Stimulated activated CD4-positive, alpha-beta T cell treated with anti-CD3 and anti-CD28 coated beads, Interleukin-12 subunit alpha, Interleukin-12 subunit beta, amount 100 ng/mL, for 4 hours (primary cell): ENCODE measurements around the gene RNF19B.
"Not testable (repeated sequence)": the region's sequence is repeated elsewhere in the genome, so short reads cannot be mapped to it uniquely, and the experiment has no call there.

Experiments
- DNase-seq: peaks from one replicate; pipeline ENCODE4 v3.0.0-alpha.2; 2020

RNF19B gene

DNA sequence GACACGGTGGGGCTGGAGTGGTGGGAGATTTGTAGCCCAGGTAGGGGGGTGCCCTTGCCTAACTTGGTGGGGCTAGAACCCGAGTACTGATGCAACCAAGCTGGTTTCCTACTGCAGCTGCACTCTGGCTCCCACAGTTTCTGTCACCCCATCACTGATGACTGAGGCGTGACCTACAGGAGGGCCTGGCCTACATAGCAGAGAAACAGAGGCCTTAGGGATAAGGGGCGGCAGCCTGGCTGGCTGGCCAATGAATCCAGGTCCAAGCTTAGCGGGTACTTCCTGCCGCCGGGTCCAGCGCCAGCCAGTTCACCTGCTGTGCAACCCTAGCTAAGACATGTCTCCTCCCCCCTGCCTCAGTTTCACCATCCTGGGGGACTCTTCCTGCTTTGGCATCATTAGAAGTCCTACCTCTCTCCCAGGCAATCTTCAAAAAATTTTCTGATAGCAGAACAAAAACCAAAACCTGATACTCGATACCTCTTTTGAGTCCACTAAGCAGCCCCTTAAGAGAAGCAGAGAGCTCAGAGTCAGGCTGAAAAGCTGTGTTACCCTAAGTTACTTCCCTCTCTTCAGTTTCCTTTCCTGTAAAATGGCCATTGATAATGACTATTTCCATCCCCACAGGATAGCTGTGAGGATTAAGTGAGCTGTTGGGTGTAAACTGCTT lies 27.3 kb upstream of the RNF19B start:
- DNase-seq = no peak

GRCh38 chr1:32991386-32991785 lies 26.8 kb upstream of the RNF19B start:
- DNase-seq = no peak

- no peak for DNase-seq
These were observed 26.3 kb upstream of the RNF19B start for GRCh38 chr1:32990887-32991286.

- no peak for DNase-seq
These were observed 24.8 kb upstream of the RNF19B start for GRCh38 chr1:32989160-32990050.

DNA sequence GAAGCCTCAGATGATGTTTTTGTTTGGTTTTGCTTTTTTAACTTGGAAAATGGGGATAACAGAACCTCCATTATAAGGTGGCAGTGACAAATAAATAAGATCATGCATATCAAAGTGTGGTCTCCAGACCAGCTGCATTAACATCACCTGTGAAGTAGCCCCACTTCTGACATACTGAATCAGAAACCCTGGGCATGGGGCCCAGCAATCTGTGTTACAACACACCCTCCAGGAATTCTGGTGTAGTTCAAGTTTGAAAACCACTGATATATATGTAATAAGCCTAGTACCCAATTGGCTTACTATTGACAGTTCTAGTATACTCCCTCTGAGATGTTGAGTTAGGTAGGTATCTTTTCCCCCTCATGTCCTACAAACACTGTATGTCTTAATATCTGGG lies 24.1 kb upstream of the RNF19B start:
- no peak for DNase-seq

DNA sequence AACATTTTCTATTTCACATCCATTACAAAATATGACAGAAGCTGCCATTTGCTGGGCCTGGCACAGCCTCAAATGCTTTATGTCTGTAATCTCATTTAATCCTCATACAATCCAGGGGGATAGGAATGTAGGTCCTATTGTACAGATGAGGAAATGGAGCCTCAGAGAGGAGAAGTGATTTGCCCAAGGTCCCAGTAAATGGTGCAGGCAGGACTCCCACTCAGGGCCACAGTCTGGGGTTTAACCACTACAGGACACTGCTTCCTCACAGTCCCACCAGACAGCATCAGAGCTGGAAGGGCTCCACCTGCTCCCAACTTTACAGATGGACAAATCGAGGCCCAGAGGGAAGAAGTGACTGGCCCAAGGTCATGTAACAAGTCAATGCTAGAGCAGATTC lies 20.6 kb upstream of the RNF19B start:
- DNase-seq = no peak

DNA sequence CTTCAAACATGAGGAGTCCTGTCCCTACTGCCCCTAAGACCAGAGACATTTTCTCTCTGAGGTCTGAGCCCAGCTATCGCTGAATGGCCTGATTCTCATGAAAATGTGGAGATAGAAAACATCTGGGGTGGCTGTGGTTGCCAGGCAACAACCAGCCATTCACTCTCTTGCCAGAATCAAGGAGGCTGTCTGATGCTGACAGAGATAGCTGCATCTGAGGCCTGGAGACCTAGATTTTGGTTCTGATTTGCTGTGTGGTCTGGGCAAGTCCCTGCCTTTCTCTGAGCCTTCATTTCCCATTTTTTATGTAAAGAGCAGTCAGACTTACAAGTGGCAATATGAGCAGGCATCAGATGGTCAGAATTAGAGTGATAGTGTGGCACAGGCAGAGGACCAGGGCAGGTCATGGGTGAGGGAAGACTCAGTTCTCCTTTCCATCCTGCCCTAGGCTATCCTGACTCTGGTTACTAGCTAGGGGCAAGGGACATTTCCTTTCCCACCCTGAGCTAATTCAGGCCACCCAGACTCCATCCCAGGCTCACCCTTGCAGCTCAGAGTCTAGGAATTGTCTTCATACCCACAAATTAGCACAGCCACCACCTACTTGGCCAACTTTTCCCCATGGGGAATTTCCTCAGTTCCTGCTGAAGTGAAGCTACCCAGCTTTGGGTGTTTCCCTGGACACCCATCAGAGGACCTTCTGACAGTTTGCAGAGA lies 20.0 kb upstream of the RNF19B start:
- DNase-seq = no peak

DNA sequence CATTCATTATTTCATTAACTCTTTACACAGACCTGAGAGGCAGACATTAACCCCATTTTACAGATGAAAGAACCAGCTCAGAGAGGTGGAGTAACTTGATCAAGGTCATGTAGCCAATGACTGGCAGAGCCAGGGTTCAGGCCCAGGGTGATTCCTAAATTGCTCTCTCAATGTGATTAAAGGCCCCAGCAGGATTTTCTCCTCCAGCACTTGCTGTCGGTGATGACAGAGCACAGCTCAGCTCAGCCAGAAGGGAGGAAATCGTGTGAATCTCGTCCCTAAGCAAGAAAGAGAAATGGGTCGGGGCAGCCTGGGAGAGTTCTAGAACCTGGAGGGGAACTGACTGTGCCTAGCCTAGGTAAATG lies 19.5 kb upstream of the RNF19B start:
- no peak for DNase-seq

- DNase-seq = no peak
These were observed 18.4 kb upstream of the RNF19B start for GRCh38 chr1:32983020-32983419.

GRCh38 chr1:32981003-32981901 lies 16.6 kb upstream of the RNF19B start:
- peak; percentile 43 for DNase-seq

DNA sequence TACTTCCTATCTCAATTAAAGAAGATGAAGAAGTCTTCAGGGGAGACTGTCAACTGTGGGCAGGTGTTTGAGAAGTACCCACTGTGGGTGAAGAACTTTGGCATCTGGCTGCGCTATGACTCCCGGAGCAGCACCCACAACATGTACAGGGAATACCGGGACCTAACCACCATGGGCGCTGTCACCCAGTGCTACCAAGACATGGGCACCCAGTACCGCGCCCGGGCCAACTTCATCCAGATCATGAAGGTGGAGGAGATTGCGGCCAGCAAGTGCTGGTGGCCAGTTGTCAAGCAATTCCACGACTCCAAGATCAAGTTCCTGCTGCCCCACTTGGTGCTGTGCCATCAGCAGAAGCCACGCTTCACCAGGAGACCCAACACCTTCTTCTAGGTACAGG lies 15.5 kb upstream of the RNF19B start:
- no peak for DNase-seq

DNA sequence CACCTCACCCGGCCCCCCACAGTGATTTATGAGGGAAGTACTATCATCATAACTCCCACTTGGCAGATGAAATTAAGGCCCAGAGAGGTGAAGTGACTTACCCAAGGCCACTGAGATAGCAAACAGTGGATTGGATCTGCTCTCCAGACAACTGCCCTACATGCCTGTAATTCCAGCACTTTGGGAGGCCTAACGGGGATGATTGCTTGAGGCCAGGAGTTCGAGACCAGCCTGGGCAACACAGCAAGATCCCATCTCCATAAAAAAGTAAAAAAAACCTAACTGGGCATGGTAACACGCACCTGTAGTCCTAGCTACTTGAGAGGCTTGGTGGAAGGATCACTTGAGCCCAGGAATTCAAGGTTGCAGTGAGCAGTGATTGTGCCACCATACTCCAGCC lies 14.2 kb upstream of the RNF19B start:
- DNase-seq = no peak

GRCh38 chr1:32977546-32978087 lies 13.0 kb upstream of the RNF19B start:
- DNase-seq = no peak

DNA sequence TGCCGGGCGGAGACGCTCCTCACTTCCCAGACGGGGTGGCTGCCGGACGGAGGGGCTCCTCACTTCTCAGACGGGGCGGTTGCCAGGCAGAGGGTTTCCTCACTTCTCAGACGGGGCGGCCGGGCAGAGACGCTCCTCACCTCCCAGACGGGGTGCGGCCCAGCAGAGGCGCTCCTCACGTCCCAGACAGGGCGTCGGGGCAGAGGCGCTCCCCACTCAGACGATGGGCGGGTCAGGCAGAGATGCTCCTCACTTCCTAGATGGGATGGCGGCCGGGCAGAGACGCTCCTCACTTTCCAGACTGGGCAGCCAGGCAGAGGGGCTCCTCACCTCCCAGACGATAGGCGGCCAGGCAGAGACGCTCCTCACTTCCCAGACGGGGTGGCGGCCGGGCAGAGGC lies 10.4 kb upstream of the RNF19B start:
- not testable (repeated sequence) for DNase-seq

DNA sequence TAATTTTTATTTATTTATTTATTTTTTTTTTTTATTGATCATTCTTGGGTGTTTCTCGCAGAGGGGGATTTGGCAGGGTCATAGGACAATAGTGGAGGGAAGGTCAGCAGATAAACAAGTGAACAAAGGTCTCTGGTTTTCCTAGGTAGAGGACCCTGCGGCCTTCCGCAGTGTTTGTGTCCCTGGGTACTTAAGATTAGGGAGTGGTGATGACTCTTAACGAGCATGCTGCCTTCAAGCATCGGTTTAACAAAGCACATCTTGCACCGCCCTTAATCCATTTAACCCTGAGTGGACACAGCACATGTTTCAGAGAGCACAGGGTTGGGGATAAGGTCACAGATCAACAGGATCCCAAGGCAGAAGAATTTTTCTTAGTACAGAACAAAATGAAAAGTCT lies 8.8 kb upstream of the RNF19B start:
- not testable (repeated sequence) for DNase-seq

GRCh38 chr1:32972814-32973428 lies 8.3 kb upstream of the RNF19B start:
- no peak for DNase-seq

DNA sequence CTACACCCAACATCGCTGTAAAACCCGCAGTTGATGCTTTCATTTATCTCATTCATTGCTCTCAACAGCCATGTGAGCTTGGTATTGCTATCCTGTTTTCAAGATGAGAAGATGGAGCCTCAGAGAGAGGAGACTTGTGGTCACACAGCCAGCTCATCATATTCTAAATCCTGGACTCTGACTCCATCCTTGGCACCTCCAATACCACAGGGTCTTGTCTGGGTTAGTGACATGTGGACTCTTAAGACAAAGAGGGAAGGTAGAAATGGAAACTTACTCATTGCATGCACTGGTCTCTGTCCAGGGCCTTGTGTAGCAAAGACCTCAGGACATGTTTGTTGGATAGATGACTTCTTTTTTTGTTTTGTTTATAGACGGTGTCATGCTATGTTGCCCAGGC lies 7.0 kb upstream of the RNF19B start:
- no peak for DNase-seq

DNA sequence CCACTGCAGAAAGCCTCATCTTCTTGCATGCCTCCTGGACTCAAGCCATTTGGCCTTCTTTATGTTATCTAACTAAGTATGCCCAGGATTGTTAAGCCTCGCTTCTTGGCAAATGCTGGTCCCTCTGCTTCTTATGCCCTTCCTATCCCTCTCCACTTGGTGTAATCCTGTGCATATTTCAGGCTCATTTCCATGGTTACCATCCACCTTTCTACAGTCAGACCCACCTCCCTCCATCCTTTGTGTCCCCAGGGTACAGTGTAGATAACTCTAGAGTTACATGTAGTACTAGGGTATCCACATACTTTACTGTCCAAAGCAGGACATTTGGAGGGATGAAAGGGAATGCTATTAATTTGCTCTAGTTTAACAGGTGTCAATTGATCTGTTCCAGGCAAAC lies 6.5 kb upstream of the RNF19B start:
- DNase-seq = no peak

- DNase-seq = no peak
These were observed 5.0 kb upstream of the RNF19B start for GRCh38 chr1:32969566-32969965.

- DNase-seq = no peak
These were observed 3.4 kb upstream of the RNF19B start for GRCh38 chr1:32967888-32968568.

DNA sequence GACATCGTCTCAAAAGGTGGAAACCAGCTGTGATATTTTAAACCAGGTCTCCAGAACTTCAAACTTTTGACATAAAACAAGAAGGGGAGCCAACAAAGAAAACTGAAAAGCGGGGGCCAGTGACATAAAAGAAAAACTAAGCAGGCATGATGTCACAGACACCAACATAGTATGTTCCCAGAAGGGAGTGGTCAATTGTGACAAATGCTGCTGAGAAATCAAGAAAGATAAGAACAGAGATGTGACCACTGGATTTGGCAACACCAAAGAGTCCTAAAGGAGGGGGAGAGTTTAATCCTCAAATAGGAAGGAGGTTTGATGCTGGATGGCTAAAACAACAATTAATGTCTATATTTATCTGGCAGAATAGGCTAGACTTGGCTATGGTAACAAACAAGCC lies 2.3 kb upstream of the RNF19B start:
- no peak for DNase-seq
